ENCODE measurements around the gene RSPO3.

Gene RSPO3

DNA sequence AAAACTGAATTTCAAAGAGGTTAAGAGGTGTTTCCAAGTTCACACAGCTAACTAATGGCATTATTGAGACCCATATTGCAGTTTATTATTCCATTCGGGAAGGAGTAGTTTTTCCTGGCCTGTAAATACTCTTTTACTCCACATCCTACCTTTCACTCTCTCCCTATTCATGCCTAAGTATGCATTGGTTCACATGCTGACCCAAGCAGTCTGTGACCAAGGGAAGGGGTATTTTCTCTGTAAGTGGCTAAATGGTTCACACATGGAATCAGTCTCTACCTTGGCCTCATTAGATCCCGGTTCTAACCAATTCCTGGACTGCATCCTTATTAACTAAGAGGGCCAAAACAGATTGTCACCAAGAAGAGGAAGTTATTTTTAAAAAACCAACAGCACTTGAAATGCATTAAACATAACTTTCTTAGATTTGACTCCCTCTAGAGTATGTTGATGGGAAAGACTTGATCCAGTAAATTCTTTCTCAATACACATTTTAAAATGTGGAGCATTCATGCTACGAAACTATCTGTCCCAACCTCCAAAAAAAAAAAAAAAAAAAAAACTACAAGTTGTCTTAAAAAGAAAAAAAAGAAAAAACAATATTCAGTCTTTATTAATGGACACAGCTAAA, 17.8 kb upstream of the RSPO3 start:
- Histone ChIP-seq H2AFZ (ENCODE audit: low read length) (0 out of 2 replicates have a peak overlapping the region, but pooled peaks have one; percentile 53), H3K4me3 (ENCODE audit: low read length, poor library complexity, severe bottlenecking) (no peak overlapping the region), H3K79me2 (ENCODE audit: insufficient read depth, low read length) (no peaks in the 10 kb centered on the region), H3K9ac (ENCODE audit: low read depth, low read length, poor library complexity, severe bottlenecking) (no peak overlapping the region), H4K20me1 (ENCODE audit: insufficient read depth, low read length, poor library complexity, severe bottlenecking) (no peaks in the 10 kb centered on the region), H3K36me3 (ENCODE audit: insufficient read depth, low read length) (no peaks in the 10 kb centered on the region), H3K4me2 (ENCODE audit: low read depth, low read length, poor library complexity, severe bottlenecking) (no peak overlapping the region), H3K4me1 (ENCODE audit: insufficient read depth, low read length, poor library complexity, severe bottlenecking) (no peaks in the 10 kb centered on the region), H3K27me3 (ENCODE audit: insufficient read depth, low read length, poor library complexity, severe bottlenecking) (no peaks in the 10 kb centered on the region), H3F3A (ENCODE audit: low read depth) (no peaks in the 10 kb centered on the region), H3K9me3 (ENCODE audit: insufficient read depth, low read depth, low read length) (no peaks in the 10 kb centered on the region), H3K9me2 (replicated peaks; ENCODE audit: low read depth, low read length) (no peaks in the 10 kb centered on the region)
- TF ChIP-seq, protein P1, sequence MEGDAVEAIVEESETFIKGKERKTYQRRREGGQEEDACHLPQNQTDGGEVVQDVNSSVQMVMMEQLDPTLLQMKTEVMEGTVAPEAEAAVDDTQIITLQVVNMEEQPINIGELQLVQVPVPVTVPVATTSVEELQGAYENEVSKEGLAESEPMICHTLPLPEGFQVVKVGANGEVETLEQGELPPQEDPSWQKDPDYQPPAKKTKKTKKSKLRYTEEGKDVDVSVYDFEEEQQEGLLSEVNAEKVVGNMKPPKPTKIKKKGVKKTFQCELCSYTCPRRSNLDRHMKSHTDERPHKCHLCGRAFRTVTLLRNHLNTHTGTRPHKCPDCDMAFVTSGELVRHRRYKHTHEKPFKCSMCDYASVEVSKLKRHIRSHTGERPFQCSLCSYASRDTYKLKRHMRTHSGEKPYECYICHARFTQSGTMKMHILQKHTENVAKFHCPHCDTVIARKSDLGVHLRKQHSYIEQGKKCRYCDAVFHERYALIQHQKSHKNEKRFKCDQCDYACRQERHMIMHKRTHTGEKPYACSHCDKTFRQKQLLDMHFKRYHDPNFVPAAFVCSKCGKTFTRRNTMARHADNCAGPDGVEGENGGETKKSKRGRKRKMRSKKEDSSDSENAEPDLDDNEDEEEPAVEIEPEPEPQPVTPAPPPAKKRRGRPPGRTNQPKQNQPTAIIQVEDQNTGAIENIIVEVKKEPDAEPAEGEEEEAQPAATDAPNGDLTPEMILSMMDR (conservative IDR thresholded peaks at IDR 0.05; ENCODE audit: low read length) = peak; percentile 62
- TF ChIP-seq EZH2phosphoT487 (IDR thresholded peaks at IDR 0.05; ENCODE audit: borderline replicate concordance) = no peak

DNA sequence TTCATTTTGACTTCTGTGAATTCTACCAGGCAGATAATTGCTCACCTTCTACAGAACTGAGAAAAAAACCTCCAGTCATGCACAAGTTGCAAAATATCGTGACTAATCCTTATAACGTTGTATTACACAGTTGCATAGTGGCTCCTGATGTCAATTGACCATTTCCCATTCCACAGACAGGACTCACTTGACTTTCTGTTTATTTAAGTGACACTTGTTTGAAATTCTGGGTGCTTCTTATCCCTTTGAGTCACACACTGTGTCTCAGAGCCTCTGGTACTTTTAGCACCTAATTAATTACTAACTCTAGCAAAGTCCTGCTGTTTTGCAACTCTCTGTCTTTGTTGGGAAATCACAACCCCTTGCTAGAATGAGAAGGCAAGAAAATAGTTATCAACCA, 16.2 kb upstream of the RSPO3 start:
- H3K79me2 ChIP-seq (ENCODE audit: insufficient read depth, low read length) = no peaks in the 10 kb centered on the region
- H2AFZ ChIP-seq (ENCODE audit: low read length) = no peak overlapping the region
- H3F3A ChIP-seq (ENCODE audit: low read depth) = no peaks in the 10 kb centered on the region
- no peak overlapping the region for H3K9ac ChIP-seq (ENCODE audit: low read depth, low read length, poor library complexity, severe bottlenecking)
- H3K4me2 ChIP-seq (ENCODE audit: low read depth, low read length, poor library complexity, severe bottlenecking) = no peak overlapping the region
- no peaks in the 10 kb centered on the region for H3K27me3 ChIP-seq (ENCODE audit: insufficient read depth, low read length, poor library complexity, severe bottlenecking)
- no peaks in the 10 kb centered on the region for H3K36me3 ChIP-seq (ENCODE audit: insufficient read depth, low read length)
- TF ChIP-seq, protein P1 (conservative IDR thresholded peaks at IDR 0.05; ENCODE audit: low read length) = no peak
- no peak for TF ChIP-seq EZH2phosphoT487 (IDR thresholded peaks at IDR 0.05; ENCODE audit: borderline replicate concordance)
- H3K9me2 ChIP-seq (replicated peaks; ENCODE audit: low read depth, low read length) = no peaks in the 10 kb centered on the region
- no peaks in the 10 kb centered on the region for H3K9me3 ChIP-seq (ENCODE audit: insufficient read depth, low read depth, low read length)
- no peak overlapping the region for H3K4me3 ChIP-seq (ENCODE audit: low read length, poor library complexity, severe bottlenecking)
- H3K4me1 ChIP-seq (ENCODE audit: insufficient read depth, low read length, poor library complexity, severe bottlenecking) = no peaks in the 10 kb centered on the region
- H4K20me1 ChIP-seq (ENCODE audit: insufficient read depth, low read length, poor library complexity, severe bottlenecking) = no peaks in the 10 kb centered on the region

DNA sequence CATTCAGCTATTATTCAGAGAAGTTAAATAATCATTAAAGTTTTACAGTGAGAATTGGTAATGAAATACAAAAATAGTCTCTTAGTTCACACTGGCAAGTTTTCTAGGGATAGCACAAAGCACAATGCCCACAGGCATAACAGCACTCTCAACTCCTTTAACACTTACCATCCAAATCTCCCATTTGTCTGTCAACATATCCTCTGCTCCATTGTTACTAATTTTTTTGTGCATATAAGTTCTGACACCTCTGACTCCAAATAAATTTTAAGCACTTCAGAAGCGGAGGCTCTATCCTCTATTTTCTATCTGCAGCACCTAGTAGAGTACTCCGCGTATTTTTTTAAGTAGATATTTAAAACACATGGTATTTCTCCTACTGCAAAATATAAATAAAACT, 15.6 kb upstream of the RSPO3 start:
- Histone ChIP-seq H3K36me3 (ENCODE audit: insufficient read depth, low read length) (no peaks in the 10 kb centered on the region), H3K9me2 (replicated peaks; ENCODE audit: low read depth, low read length) (no peaks in the 10 kb centered on the region), H3K9me3 (ENCODE audit: insufficient read depth, low read depth, low read length) (no peaks in the 10 kb centered on the region), H3K4me2 (ENCODE audit: low read depth, low read length, poor library complexity, severe bottlenecking) (no peak overlapping the region), H3K4me1 (ENCODE audit: insufficient read depth, low read length, poor library complexity, severe bottlenecking) (no peaks in the 10 kb centered on the region), H3K79me2 (ENCODE audit: insufficient read depth, low read length) (no peaks in the 10 kb centered on the region), H3K4me3 (ENCODE audit: low read length, poor library complexity, severe bottlenecking) (no peak overlapping the region), H3K27me3 (ENCODE audit: insufficient read depth, low read length, poor library complexity, severe bottlenecking) (no peaks in the 10 kb centered on the region), H3K9ac (ENCODE audit: low read depth, low read length, poor library complexity, severe bottlenecking) (no peak overlapping the region), H3F3A (ENCODE audit: low read depth) (no peaks in the 10 kb centered on the region), H2AFZ (ENCODE audit: low read length) (no peak overlapping the region), H4K20me1 (ENCODE audit: insufficient read depth, low read length, poor library complexity, severe bottlenecking) (no peaks in the 10 kb centered on the region)
- TF ChIP-seq, protein P1 (conservative IDR thresholded peaks at IDR 0.05; ENCODE audit: low read length) = no peak
- TF ChIP-seq EZH2phosphoT487 (IDR thresholded peaks at IDR 0.05; ENCODE audit: borderline replicate concordance) = no peak
